ENCODE data around the gene CCT4. TPM values are rescaled to one million over a fixed set of nuclear protein-coding genes. Genes with fewer than 3 reads are reported as not detected.
"Not testable (repeated sequence)": the region's sequence is repeated elsewhere in the genome, so short reads cannot be mapped to it uniquely, and the experiment has no call there.

CCT4 gene
- total RNA-seq, 1 donor from 2014 or later = 178 TPM

DNA sequence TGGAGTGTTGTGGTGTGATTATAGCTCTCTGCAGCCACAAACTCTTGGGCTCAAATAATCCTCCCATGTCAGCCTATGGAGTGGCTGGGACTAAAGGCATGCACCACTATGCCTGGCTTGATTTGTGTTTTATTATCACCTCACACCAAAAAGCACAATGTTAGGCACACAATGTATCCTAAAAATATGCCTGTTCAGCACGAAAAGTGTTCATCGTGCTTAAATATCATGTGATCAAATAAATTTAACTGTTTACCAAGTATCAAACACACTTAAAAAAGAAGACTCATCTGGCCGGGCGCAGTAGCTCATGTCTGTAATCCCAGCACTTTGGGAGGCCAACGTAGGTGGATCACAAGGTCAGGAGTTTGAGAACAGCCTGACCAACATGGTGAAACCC is 5.6 kb downstream of the CCT4 start:
- intact Hi-C loops (cut with micrococcal nuclease) = loop anchor here (10.0 kb wide), 1 partner anchor 818 kb away; the partner anchor contains the start of gene SANBR

- intact Hi-C loops (cut with micrococcal nuclease) = not testable (repeated sequence)
Measured at GRCh38 chr2:61879351-61879750, 9.1 kb downstream of the CCT4 start.

- intact Hi-C loops (cut with micrococcal nuclease) = no loop called here
Measured at GRCh38 chr2:61878761-61879160, 9.7 kb downstream of the CCT4 start.

DNA sequence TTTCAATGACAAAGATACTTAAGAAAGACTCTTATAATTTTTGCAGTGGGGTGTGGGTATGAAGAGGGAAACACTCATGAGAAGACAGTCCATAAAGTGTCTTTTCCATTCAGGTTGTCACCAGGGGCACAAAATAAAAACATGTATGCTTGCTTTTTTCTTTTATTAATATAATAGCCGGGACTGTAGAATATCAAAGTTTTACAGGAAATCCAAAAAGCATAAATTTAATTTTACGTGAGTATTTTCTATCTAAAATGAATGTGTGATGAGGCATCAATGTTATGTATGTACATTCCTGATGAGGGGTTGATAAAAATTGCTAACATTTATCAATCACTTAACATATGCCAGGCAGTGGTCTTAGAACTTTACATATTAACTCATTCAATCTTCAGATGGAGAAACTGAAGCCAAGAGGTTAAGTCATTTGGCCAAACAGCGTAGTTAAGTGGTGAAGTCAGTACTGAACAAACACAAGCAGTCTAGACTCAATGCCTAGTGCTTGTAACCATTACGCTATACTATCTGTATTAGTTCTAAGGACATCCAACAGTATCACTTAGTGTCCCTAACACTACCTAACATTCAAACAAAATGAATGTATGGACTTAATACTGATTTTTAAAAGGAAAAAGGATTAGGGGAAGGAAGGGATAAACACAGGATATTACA is 10.7 kb downstream of the CCT4 start:
- intact Hi-C loops (cut with micrococcal nuclease) = no loop called here

GRCh38 chr2:61876400-61876799 is 12.1 kb downstream of the CCT4 start:
- intact Hi-C loops (cut with micrococcal nuclease) = no loop called here

GRCh38 chr2:61866482-61867089 is 21.9 kb downstream of the CCT4 start:
- intact Hi-C loops (cut with micrococcal nuclease) = not testable (repeated sequence)

DNA sequence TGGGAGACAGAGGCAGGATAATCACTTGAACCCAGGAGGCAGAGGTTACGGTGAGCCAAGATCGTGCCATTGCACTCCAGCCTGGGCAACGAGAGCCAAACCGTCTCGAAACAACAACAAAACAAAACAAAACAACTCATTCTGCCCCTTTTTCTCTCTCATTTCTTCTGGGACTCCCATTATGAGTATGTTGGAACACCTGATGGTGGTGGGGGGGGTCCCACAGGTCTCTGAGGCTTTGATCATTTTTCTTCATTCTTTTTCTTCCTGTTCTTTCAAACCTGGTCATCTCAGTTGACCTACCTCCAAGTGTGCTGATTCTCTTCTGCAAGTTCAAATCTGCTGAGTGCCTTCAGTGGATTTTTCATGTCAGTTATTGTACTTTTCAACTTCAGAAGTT is 26.4 kb downstream of the CCT4 start:
- intact Hi-C loops (cut with micrococcal nuclease) = no loop called here

GRCh38 chr2:61857224-61857623 is 31.2 kb downstream of the CCT4 start:
- intact Hi-C loops (cut with micrococcal nuclease) = loop anchor here (10.0 kb wide), 1 partner anchor 972 kb away; the partner anchor contains the start of gene REL

GRCh38 chr2:61855318-61855613 is 33.2 kb downstream of the CCT4 start:
- intact Hi-C loops (cut with micrococcal nuclease) = loop anchor here (2.0 to 10.0 kb wide), 2 partner anchors 710 to 970 kb away; partner anchors contain the start of gene REL

DNA sequence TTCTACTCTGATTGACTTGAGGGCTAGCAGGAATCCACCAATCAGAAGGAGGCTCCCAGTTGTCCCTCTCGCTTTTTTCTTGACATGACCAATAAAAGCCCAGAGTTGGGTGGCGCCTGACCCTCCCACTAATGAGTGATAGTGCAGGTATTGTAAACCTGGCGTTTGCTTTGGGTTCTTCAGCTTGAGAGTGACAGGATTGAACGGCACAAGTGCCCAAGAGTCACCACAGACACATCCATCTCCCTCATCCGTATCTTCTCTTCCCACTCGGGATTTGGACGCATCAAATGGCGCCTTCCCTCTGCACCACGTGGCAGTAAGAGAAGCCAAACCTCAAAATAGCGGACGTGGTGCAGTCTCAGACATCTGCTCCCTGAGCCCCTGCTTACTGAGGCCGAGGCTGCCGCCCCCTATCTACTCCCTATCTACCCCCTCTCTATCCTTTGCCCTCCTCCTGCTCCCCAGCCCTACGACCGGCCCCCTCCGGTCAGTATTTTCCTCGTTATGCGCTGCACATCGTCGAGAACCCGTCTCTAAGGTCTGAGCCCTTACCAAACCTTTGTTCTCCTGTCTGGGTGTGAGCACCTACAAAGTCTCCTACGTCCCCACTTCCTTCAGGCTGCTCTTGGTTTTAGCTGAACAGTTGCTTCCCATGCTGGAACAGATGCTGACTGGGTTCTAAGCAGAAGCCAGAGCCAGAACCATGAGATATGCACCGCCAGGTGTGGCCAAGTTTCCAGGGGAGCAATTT is 33.7 kb downstream of the CCT4 start:
- intact Hi-C loops (cut with micrococcal nuclease) = loop anchor here (1.0 to 10.0 kb wide), 13 partner anchors 34 to 1098 kb away; partner anchors contain the start of genes CCT4, COMMD1, EHBP1 and PAPOLG

DNA sequence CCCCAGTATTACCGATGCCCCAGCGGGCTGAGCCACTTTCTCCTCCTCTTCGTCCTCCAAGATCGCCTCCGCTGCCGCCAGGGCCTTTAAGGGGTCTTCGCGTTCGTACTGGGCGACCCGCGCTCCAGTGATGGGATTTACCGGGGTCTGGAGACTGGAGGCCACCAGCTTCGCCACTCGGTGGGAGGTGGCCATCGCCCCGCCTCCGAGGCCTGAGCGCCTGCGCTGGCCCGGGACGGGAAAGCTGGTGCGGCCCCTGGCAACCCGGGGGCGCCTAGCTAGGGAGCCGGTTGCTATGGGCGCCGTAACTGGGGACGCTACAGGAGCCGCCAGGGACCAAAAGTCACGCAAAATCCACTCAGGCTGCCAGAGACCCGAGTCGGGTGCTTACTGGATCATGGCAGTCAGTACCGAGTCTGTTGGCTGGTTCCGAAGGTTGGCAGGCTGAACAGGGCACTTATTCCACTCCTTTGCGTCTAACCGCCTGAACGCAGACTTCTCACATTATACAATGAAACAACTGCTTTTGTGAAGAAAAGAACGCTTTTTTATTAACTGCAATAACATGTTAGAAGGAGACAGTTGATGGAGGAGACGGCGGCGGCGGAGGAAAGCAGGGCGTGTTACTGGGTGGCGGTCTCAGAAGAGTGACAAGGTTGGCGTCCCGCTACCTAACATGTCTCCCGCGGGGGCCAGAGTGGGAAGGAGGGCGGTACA is 34.5 kb downstream of the CCT4 start, which contains the start of gene FAM161A:
Gene FAM161A (minus strand): TSS at position 214 of the 717 bp plus-strand sequence. CDS start 19 bp downstream, at position 195.
- intact Hi-C loops (cut with micrococcal nuclease) = loop anchor here (1.0 to 10.0 kb wide), 14 partner anchors 34 to 1098 kb away; partner anchors contain the start of genes CCT4, COMMD1, EHBP1 and PAPOLG

- intact Hi-C loops (cut with micrococcal nuclease) = loop anchor here (2.0 to 10.0 kb wide), 2 partner anchors 836 to 968 kb away; partner anchors contain the start of genes PEX13 and REL
Measured at GRCh38 chr2:61853086-61853846, 35.2 kb downstream of the CCT4 start.

DNA sequence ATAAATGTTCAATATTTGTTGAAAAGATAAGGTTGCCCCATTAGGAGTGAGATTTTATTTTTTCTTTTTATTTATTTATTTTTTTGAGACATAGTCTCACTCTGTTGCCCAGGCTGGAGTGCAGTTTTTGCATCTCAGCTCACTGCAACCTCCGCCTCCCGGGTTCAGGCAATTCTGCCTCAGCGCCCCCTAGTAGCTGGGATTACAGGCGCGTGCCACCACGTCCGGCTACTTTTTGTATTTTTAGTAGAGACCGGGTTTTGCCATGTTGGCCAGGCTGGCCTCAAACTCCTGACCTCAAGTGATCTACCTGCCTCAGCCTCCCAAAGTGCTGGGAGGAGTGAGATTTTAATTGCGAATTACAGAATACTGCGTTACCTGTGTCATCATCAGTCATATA is 37.2 kb downstream of the CCT4 start:
- intact Hi-C loops (cut with micrococcal nuclease) = loop anchor here (10.0 kb wide), 1 partner anchor 966 kb away; the partner anchor contains the start of gene REL

GRCh38 chr2:61845320-61845719 is 43.1 kb downstream of the CCT4 start:
- intact Hi-C loops (cut with micrococcal nuclease) = no loop called here

DNA sequence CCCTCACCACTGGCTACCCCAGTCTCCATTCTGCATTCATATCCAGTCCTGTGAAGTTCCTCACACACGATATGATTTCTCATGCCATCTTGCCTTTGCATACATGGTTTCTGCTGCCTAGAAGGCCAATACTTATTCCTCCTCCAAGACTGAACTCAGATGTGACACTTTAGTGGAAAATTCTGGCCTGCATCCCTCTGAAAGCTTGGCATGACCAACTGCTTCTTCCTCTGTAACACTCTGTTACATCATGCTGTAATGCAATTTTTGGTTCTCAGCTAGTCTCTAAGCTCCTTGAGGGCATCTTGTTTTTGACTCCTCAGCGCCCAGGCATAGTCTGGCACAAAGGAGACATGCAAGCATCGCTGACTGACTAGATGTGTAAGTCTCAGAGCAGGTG is 47.2 kb downstream of the CCT4 start:
- intact Hi-C loops (cut with micrococcal nuclease) = no loop called here

GRCh38 chr2:61834893-61835292 is 53.6 kb downstream of the CCT4 start:
- intact Hi-C loops (cut with micrococcal nuclease) = no loop called here

GRCh38 chr2:61833971-61834370 is 54.5 kb downstream of the CCT4 start:
- intact Hi-C loops (cut with micrococcal nuclease) = no loop called here

GRCh38 chr2:61832183-61832841 is 56.1 kb downstream of the CCT4 start:
- intact Hi-C loops (cut with micrococcal nuclease) = no loop called here

GRCh38 chr2:61822255-61822654 is 66.2 kb downstream of the CCT4 start:
- intact Hi-C loops (cut with micrococcal nuclease) = no loop called here
